Measurements from ENCODE around the gene PRDM16.

DNA sequence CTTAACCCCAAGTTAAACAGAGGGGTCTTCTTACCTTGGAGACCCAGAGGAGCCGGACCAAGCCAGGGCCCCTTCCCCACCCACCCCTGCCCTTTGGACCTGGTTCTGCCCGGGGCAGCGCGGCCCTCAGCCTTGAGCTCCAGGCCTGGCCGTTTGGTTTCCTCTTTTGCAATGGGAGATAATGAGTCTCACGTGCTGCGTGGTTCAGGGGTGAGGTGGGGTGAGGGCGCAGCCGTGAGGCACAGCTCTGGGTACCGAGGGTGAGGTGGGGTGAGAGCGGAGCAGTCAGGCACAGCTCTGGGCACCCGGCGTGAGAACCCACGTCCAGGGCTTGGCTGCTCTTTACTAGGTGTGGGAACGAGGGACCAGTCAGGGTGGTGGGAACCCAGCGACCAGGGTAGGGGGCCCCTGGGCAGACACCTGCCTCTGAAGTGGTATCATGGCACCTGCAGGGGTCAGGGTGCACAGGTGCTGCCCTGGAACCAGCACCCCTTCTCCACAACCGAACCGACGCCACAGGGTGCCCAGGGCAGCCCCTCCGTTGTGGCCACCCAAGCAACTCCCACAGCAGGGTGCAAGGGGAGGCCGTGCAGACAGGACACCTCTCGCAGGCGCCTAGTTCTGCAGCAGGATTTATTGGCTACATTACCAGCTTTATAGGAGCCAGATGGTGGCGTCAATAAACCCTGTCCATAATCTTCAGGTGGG is 182.2 kb downstream of the PRDM16 start:
- TF ChIP-seq, protein P1, sequence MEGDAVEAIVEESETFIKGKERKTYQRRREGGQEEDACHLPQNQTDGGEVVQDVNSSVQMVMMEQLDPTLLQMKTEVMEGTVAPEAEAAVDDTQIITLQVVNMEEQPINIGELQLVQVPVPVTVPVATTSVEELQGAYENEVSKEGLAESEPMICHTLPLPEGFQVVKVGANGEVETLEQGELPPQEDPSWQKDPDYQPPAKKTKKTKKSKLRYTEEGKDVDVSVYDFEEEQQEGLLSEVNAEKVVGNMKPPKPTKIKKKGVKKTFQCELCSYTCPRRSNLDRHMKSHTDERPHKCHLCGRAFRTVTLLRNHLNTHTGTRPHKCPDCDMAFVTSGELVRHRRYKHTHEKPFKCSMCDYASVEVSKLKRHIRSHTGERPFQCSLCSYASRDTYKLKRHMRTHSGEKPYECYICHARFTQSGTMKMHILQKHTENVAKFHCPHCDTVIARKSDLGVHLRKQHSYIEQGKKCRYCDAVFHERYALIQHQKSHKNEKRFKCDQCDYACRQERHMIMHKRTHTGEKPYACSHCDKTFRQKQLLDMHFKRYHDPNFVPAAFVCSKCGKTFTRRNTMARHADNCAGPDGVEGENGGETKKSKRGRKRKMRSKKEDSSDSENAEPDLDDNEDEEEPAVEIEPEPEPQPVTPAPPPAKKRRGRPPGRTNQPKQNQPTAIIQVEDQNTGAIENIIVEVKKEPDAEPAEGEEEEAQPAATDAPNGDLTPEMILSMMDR (IDR thresholded peaks at IDR 0.05; ENCODE audit: low read length): no peak
- TF ChIP-seq EZH2 (optimal IDR thresholded peaks at IDR 0.05; ENCODE audit: low read depth, low read length) (no peak), EZH2phosphoT487 (IDR thresholded peaks at IDR 0.05; ENCODE audit: low read length) (no peak)
